Stimulated activated CD8-positive, alpha-beta memory T cell treated with anti-CD3 and anti-CD28 coated beads, Interleukin-15, amount 100 ng/mL, for 24 hours (primary cell): Measurements from ENCODE around the gene SKIDA1.

ENCODE experiments used
- DNase-seq: peaks from one replicate; pipeline ENCODE4 v3.0.0-alpha.2; 2020; ENCODE audit warnings: low read depth

SKIDA1 gene

GRCh38 chr10:21529032-21529910, 3.8 kb upstream of the SKIDA1 start:
- no peak for DNase-seq

GRCh38 chr10:21528236-21529031, 3.0 kb upstream of the SKIDA1 start:
- no peak for DNase-seq

DNA sequence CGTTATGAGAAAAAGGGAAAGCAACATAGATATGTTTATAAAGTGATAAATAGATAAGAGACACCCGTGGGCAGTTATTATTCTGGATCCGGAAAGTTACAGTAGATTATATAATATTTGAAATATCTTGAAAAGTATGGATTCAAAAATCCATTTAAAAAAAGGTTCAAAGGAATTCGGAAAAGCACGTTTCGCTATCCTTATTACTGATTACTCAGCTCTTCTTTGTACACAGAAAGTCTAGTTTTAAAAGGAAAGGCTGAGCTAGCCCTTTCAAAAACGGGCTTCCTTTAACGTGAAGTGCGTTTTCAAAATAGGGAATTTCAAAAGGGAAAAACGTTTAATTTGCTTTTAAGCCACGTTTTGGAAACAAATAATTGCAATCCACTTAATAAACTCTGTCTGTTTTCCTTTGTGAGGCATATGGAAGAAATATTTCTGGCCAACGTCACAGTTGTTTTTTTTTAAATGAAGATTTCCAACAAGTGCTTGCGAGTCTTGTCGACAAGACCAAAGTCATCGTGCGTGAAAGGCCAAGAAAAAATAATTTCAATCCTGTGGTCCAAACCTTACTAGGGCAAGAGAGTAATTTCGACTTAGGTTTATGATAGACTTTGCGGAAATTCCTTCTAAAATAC, 2.2 kb upstream of the SKIDA1 start:
- no peak for DNase-seq

DNA sequence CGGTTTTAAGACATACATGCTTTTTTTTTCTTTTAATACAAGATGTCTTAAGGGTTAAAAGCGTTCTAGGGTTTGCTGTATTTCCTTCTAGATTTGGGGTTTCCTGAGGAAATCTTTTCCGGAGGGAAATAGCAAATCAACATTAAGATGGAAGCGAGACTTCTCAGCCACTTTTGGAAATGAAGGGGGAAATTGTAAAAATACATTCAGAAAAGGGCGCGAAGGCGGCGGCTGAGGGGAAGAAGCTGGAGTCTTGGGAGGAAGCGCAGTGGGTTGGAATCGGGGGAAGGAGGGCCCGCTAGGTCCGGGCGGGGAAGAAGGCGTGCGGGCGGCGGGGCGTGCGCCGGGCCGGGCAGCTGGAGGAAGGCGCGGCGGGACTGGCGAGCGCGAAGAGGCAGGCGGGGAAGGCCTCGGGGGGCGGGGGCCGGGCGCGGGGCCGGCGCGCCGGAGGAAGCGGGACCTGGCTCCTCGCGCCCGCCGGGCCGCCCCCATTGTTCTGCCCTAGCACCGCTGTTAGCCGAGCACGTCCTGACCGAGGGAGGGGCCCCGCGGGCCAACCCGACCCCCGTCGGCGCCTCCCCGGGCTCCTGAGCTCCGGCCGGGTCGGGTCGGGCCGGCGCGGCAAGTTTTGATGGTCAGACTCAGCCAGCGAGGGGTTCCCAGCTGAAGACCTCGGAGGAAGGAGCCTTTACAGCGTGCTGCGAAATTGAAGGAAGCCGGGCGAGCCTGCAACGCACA, 1.5 kb upstream of the SKIDA1 start:
- peak; percentile 26 for DNase-seq

GRCh38 chr10:21526188-21526859, 842 bp upstream of the SKIDA1 start:
- DNase-seq, result peak; percentile 14

- no peak for DNase-seq
Observed at GRCh38 chr10:21524526-21525366, 736 bp downstream of the SKIDA1 start.

- no peak for DNase-seq
Observed at GRCh38 chr10:21524131-21524525, 1.4 kb downstream of the SKIDA1 start.

- DNase-seq, result no peak
Observed at GRCh38 chr10:21523557-21524008, 1.9 kb downstream of the SKIDA1 start.

GRCh38 chr10:21522631-21523406, 2.7 kb downstream of the SKIDA1 start:
- DNase-seq, result no peak

GRCh38 chr10:21521751-21522533, 3.5 kb downstream of the SKIDA1 start:
- no peak for DNase-seq

GRCh38 chr10:21520949-21521348, 4.5 kb downstream of the SKIDA1 start:
- no peak for DNase-seq

DNA sequence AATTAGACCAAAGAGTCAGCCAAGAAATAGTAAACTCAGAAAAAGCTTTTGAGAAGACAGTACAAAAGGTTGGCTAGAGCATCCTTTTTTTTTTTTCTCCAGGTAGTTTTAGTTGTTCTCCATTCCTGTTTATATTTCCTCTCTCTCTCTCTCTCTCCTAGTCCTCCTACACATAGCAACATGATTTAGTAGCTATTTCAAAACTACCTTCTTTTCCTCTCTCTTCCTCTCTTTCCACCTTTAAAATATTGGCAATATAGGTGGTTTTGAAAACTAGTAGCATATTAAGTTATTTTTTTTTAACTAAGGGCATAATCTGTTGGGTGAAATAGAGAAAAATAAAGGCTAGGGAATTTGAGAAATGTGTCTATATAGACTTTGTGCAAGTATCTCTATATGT, 5.0 kb downstream of the SKIDA1 start:
- DNase-seq, result no peak

DNA sequence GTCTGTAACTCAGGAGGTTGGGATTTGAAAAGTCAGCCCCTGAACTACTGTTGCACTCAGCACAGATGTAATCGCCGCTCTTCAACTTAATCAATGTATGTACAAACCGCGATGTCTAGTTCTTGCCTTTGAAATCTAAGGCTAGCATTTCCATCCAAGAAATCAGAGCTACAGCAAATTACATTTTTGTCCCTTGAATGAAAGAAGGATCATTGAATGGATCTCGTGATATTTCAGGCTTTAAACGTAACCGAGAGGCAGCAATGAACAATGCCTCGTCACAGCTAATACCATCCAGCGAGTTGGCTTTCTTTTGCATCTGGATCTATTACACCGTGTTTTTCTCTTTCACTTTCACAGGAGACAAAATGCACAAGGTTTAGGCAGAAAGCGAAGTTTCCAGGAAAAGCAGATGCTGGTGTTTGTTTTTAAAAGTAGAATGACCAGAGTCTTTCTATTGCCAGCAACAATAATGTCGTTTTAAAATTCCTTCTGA, 5.5 kb downstream of the SKIDA1 start:
- no peak for DNase-seq

GRCh38 chr10:21519397-21519933, 6.0 kb downstream of the SKIDA1 start:
- no peak for DNase-seq

DNA sequence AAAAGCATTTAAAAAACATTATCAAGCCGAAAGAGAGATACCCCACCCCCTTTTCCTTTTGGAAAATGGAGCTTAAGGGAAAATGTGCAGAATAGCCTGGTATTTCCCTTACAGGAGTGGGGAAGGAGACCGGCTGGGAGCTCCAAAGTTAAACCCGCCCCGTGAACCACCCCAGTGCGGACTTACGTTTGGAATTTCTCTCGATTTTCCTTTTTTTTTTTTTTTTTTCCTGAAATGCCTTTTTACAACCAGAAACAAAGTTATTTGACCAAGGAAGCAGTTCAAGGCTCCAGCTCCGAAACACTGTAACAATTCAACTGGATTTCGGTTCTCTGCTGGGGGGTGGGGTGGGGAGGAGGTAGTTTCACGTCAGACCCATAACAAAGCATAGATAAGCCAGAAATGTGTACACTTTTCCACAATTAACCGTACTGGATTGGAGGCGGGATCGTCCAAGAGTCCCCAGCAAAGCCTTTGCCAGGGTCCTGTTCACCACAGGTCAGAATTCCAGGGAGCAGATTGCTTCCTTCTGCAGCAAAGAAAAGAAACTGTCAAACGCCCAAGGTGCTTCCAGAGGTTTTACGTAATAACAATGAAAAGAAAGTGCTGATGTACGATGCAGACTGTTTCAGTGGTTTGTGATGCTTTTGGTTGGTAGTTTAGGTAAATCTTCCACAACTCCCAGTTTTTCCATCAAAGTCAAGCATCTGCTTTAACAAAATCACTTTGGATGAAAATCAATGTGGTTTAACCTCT, 6.7 kb downstream of the SKIDA1 start:
- DNase-seq, result no peak

DNA sequence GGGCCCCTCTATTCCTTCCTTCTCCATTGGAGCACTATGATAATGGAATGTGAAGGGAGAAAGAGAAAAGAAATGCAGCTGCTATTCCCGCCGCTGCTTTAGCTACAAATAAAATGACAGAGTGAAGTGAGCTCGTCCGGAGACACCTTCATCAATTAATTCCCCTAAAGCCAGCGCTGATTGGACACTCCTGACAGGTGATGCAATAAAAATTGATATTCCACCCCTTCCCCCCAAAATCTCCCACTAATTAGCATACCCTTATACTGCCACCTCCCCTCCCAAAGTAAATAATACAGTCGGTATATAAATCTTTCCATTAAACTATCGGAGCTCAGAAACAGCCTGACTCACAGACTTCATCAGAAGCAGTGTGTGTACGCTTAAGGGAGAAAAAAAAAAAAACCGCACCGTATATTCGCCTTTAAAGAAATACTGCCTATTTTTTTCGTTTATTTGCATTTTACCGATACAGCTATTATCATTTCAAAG, 7.3 kb downstream of the SKIDA1 start:
- DNase-seq, result no peak
